MCF 10A (cell line): Measurements from ENCODE around the gene GPM6B. TPM values are rescaled to one million over a fixed set of nuclear protein-coding genes. Genes with fewer than 3 reads are reported as not detected.

Experiments
- BruUV-seq: library from RNA; stranded (reverse); fragments of 400-500 nt; replicated peaks from 2 replicates; lab custom pipeline; 2021; lab: Mats Ljungman, UMichigan
- CTCF ChIA-PET: fragments of 300-600 bp; sonication (Branson Sonifier 250); formaldehyde crosslinking; extraction: SDS; loops from one replicate; lab custom pipeline; 2021; ENCODE audit warnings: antibody characterized with exemption, inconsistent platforms; lab: Yijun Ruan, JAX
- POLR2A ChIA-PET: fragments of 300-600, 350-650 bp; sonication (Branson Sonifier 250); formaldehyde crosslinking; extraction: SDS; loops from one replicate; lab custom pipeline; 2020; ENCODE audit warnings: antibody characterized with exemption, inconsistent platforms; lab: Yijun Ruan, JAX
- DNase-seq: peaks from one replicate; pipeline ENCODE4 v3.0.0-alpha.2; 2018; ENCODE audit not compliant: unreplicated experiment
- H3K27ac Mint-ChIP-seq: one replicate; pipeline ENCODE4 v1.8.0; 2022; ENCODE audit warnings: mild to moderate bottlenecking, low read depth, mixed read lengths; ENCODE audit not compliant: unreplicated experiment
- H3K27me3 Mint-ChIP-seq: one replicate; pipeline ENCODE4 v1.8.0; 2022; ENCODE audit warnings: mixed read lengths; ENCODE audit not compliant: insufficient read depth, unreplicated experiment
- H3K36me3 Mint-ChIP-seq: one replicate; pipeline ENCODE4 v1.8.0; 2022; ENCODE audit warnings: mild to moderate bottlenecking, moderate library complexity, mixed read lengths; ENCODE audit not compliant: insufficient read depth, unreplicated experiment
- H3K4me1 Mint-ChIP-seq: one replicate; pipeline ENCODE4 v1.8.0; 2022; ENCODE audit warnings: mixed read lengths; ENCODE audit not compliant: insufficient read depth, unreplicated experiment
- H3K4me3 Mint-ChIP-seq: one replicate; pipeline ENCODE4 v1.8.0; 2022; ENCODE audit warnings: mild to moderate bottlenecking, moderate library complexity, mixed read lengths; ENCODE audit not compliant: unreplicated experiment
- H3K9me3 Mint-ChIP-seq: one replicate; pipeline ENCODE4 v1.8.0; 2022; ENCODE audit warnings: mixed read lengths; ENCODE audit not compliant: unreplicated experiment
- CTCF ChIP-seq: fragments of 200-600 bp; IDR thresholded peaks from one replicate; pipeline ENCODE4 v1.8.0; 2022; ENCODE audit warnings: antibody characterized with exemption, mild to moderate bottlenecking; ENCODE audit not compliant: unreplicated experiment
- intact Hi-C: fragments of 100-400 bp; cut with micrococcal nuclease; formaldehyde crosslinking; loops from 2 replicates; pipeline ENCODE4 v1.14.1; 2022
- total RNA-seq: library from RNA; stranded (reverse); gene quantifications from 2 replicates; pipeline ENCODE4 v1.2.3, GENCODE V29; 2022

GPM6B gene
- total RNA-seq, 1 experiment from 2014 or later = 16.3 TPM

- no peak overlapping the region for H3K4me3 Mint-ChIP-seq
- ChIA-PET CTCF (interaction anchor here (0.8 kb wide), 1 partner anchor 15 kb away, joined by 3 read pairs; no protein-coding TSS in a partner anchor), POLR2A (no interaction called here)
These were observed 1.2 kb downstream of the GPM6B start for GRCh38 chrX:13815664-13816063.

GRCh38 chrX:13808865-13809264 is 8.0 kb downstream of the GPM6B start:
- no peaks in the 10 kb centered on the region for H3K9me3 Mint-ChIP-seq
- no peak overlapping the region for H3K4me3 Mint-ChIP-seq
- DNase-seq = no peak
- BruUV-seq = no TSS peak
- POLR2A ChIA-PET = no interaction called here
- H3K36me3 Mint-ChIP-seq = no peaks in the 10 kb centered on the region
- no peak for TF ChIP-seq CTCF
- intact Hi-C loops = no loop called here
- peaks cover 79% of the 10 kb centered on the region for H3K27me3 Mint-ChIP-seq
- CTCF ChIA-PET = interaction anchor here (0.6 kb wide), 1 partner anchor 22 kb away, joined by 3 read pairs; no protein-coding TSS in a partner anchor
- H3K27ac Mint-ChIP-seq = no peak overlapping the region
- H3K4me1 Mint-ChIP-seq = no peaks in the 10 kb centered on the region

More at GRCh38 chrX:13815664-13816063, 1.2 kb downstream of the GPM6B start:
- no TSS peak for BruUV-seq
- Mint-ChIP-seq H3K4me1 (no peaks in the 10 kb centered on the region), H3K36me3 (no peaks in the 10 kb centered on the region), H3K27ac (no peak overlapping the region), H3K9me3 (no peaks in the 10 kb centered on the region), H3K27me3 (peaks cover 82% of the 10 kb centered on the region)
- TF ChIP-seq CTCF = no peak
- DNase-seq = no peak
- intact Hi-C loops = no loop called here

GRCh38 chrX:13808293-13808692 is 8.6 kb downstream of the GPM6B start:
- no peak overlapping the region for H3K27ac Mint-ChIP-seq
- H3K36me3 Mint-ChIP-seq = no peaks in the 10 kb centered on the region
- no peak for TF ChIP-seq CTCF
- no peak overlapping the region for H3K4me3 Mint-ChIP-seq
- intact Hi-C loops = no loop called here
- no TSS peak for BruUV-seq
- no peaks in the 10 kb centered on the region for H3K9me3 Mint-ChIP-seq
- no peaks in the 10 kb centered on the region for H3K4me1 Mint-ChIP-seq
- DNase-seq = no peak
- CTCF ChIA-PET = no interaction called here
- peaks cover 79% of the 10 kb centered on the region for H3K27me3 Mint-ChIP-seq
- POLR2A ChIA-PET = no interaction called here

DNA sequence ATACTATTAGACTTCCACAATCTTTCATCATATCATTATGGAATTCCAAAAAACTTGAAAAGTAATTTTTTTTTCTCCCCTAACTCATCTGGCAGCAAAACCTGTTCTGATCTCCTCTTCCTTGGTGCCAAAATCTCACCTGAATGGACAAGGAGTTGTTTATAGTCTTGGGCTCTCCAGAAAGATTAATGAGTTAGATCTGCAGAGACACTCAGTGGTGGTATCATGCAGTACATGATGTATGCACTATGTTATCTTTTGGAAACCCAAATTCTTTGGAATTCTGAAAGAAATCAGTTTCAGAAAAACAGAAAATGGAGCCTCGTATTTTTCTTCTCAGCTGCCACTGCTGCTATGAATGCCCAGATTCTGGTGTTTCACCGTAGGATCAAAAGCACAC is 11.7 kb downstream of the GPM6B start:
- Mint-ChIP-seq H3K9me3 (no peaks in the 10 kb centered on the region), H3K27ac (no peak overlapping the region), H3K4me1 (no peaks in the 10 kb centered on the region), H3K4me3 (no peak overlapping the region), H3K27me3 (peaks cover 82% of the 10 kb centered on the region), H3K36me3 (no peaks in the 10 kb centered on the region)
- POLR2A ChIA-PET = interaction anchor here (0.7 kb wide), 1 partner anchor 9 kb away, joined by 3 read pairs; no protein-coding TSS in a partner anchor
- CTCF ChIA-PET = interaction anchor here (0.6 kb wide), 2 partner anchors 19 to 941 kb away, joined by 3 to 4 read pairs; no protein-coding TSS in a partner anchor
- no peak for TF ChIP-seq CTCF
- intact Hi-C loops = no loop called here
- BruUV-seq = no TSS peak
- no peak for DNase-seq
